ENCODE results near the gene CFAP74. TPM values are rescaled to one million over a fixed set of nuclear protein-coding genes. Genes with fewer than 3 reads are reported as not detected.

The CFAP74 gene
- total RNA-seq, 2 donors from 2014 or later, result not detected

GRCh38 chr1:1971017-1971416, 32.6 kb downstream of the CFAP74 start:
- no peaks in the 10 kb centered on the region for H3K27me3 ChIP-seq (replicated peaks; ENCODE audit: insufficient read depth)
- TF ChIP-seq, protein P1, sequence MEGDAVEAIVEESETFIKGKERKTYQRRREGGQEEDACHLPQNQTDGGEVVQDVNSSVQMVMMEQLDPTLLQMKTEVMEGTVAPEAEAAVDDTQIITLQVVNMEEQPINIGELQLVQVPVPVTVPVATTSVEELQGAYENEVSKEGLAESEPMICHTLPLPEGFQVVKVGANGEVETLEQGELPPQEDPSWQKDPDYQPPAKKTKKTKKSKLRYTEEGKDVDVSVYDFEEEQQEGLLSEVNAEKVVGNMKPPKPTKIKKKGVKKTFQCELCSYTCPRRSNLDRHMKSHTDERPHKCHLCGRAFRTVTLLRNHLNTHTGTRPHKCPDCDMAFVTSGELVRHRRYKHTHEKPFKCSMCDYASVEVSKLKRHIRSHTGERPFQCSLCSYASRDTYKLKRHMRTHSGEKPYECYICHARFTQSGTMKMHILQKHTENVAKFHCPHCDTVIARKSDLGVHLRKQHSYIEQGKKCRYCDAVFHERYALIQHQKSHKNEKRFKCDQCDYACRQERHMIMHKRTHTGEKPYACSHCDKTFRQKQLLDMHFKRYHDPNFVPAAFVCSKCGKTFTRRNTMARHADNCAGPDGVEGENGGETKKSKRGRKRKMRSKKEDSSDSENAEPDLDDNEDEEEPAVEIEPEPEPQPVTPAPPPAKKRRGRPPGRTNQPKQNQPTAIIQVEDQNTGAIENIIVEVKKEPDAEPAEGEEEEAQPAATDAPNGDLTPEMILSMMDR (IDR thresholded peaks at IDR 0.05), result no peak
- ATAC-seq (ENCODE audit: insufficient number of reproducible peaks, low FRiP score, low read depth) (no peak), DNase-seq (ENCODE audit: low spot score) (no peak)
- no peaks in the 10 kb centered on the region for H3K4me1 ChIP-seq (ENCODE audit: control insufficient read depth in 1 of 2, low read depth in 2 of 2)
- no peak overlapping the region for H3K4me3 ChIP-seq
- no peaks in the 10 kb centered on the region for H3K9me3 ChIP-seq
- no peaks in the 10 kb centered on the region for H3K36me3 ChIP-seq
- H3K27ac ChIP-seq, result no peak overlapping the region

GRCh38 chr1:1969953-1970716, 33.5 kb downstream of the CFAP74 start:
- no peaks in the 10 kb centered on the region for H3K9me3 ChIP-seq
- H3K36me3 ChIP-seq, result no peaks in the 10 kb centered on the region
- H3K4me1 ChIP-seq (ENCODE audit: control insufficient read depth in 1 of 2, low read depth in 2 of 2), result no peaks in the 10 kb centered on the region
- TF ChIP-seq, protein P1 (IDR thresholded peaks at IDR 0.05), result no peak
- H3K27ac ChIP-seq, result no peak overlapping the region
- H3K27me3 ChIP-seq (replicated peaks; ENCODE audit: insufficient read depth), result no peaks in the 10 kb centered on the region
- DNase-seq (ENCODE audit: low spot score) (no peak), ATAC-seq (ENCODE audit: insufficient number of reproducible peaks, low FRiP score, low read depth) (no peak)
- H3K4me3 ChIP-seq, result no peak overlapping the region

DNA sequence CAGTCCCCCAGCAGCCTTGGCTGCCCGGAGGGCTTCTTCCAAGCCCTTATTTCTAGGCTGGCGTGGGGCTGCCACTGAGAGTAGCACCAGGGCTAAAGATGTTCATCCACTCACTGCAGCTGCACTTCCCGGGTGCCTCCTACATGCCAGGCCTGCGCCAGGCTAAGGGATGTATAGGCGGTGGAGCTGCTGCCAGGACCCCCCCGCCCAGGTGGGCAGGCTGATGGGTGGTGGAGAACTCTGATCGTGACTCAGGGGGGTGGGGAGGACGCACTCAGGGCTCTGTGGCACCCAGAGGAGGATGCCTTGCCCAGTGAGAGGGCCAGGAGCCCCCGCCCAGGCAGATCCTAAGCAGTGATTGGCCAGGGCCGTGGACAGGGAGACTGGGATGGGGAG, 34.1 kb downstream of the CFAP74 start:
- DNase-seq (ENCODE audit: low spot score), result no peak
- H3K27me3 ChIP-seq (replicated peaks; ENCODE audit: insufficient read depth), result no peaks in the 10 kb centered on the region
- TF ChIP-seq, protein P1 (IDR thresholded peaks at IDR 0.05), result no peak
- no peak overlapping the region for H3K4me3 ChIP-seq
- no peaks in the 10 kb centered on the region for H3K36me3 ChIP-seq
- H3K4me1 ChIP-seq (ENCODE audit: control insufficient read depth in 1 of 2, low read depth in 2 of 2), result no peaks in the 10 kb centered on the region
- H3K27ac ChIP-seq, result no peak overlapping the region
- ATAC-seq (ENCODE audit: insufficient number of reproducible peaks, low FRiP score, low read depth), result no peak
- no peaks in the 10 kb centered on the region for H3K9me3 ChIP-seq

DNA sequence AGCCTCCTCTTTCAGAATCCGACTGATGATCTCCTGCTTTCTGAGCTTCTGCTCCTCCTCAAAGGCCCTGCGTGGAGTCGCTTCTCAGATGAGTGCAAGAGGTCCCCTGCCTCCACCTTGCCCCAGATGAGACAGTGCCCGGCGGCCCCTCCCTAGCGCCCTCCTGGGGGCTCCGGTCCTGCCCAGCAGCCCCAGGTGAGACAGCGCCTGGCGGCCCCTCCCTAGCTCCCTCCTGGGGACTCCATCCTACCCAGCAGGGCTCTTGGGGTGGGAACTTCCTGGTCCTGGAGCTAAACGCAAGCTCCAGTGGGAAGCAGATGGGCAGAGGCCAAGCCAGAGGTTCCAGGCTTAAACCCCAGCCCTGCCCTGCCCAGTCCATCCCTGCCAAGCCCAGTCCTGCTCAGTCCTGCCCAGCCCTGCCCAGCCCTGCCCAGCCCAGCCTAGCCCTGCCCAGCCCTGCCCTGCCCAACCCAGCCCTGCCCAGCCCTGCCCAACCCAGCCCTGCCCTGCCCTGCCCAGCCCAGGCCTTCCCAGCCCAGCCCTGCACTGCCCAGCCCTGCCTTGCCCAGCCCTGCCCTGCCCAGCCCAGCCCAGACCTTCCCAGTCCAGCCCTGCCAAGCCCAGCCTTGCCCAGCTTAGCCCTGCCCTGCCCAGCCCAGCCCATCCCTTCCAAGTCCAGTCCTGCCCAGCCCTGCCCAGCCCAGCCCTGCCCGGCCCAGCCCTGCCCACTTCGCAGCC, 34.6 kb downstream of the CFAP74 start:
- TF ChIP-seq, protein P1 (IDR thresholded peaks at IDR 0.05), result no peak
- Histone ChIP-seq H3K27me3 (replicated peaks; ENCODE audit: insufficient read depth) (no peaks in the 10 kb centered on the region), H3K4me3 (no peak overlapping the region), H3K4me1 (ENCODE audit: control insufficient read depth in 1 of 2, low read depth in 2 of 2) (no peaks in the 10 kb centered on the region), H3K9me3 (no peaks in the 10 kb centered on the region), H3K36me3 (no peaks in the 10 kb centered on the region), H3K27ac (no peak overlapping the region)
- ATAC-seq (ENCODE audit: insufficient number of reproducible peaks, low FRiP score, low read depth) (no peak), DNase-seq (ENCODE audit: low spot score) (no peak)

DNA sequence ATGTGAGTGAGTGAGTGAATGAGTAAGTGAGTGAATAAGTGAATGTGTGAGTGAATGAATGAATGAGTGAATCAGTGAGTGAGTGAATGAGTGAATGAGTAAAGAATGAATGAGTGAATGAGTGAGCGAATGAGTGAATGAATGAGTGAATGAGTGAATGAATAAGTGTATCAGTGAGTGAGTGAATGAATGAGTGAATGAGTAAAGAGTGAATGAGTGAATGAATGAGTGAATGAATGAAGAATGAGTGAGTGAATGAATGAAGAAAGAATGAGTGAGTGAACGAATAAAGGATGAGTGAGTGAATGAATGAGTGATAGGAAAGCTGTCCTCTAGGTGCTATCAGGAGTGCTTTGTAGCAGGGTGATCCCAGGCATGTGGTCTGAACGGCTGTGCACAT, 35.7 kb downstream of the CFAP74 start:
- DNase-seq (ENCODE audit: low spot score), result no peak
- no peaks in the 10 kb centered on the region for H3K27me3 ChIP-seq (replicated peaks; ENCODE audit: insufficient read depth)
- H3K4me1 ChIP-seq (ENCODE audit: control insufficient read depth in 1 of 2, low read depth in 2 of 2), result no peaks in the 10 kb centered on the region
- TF ChIP-seq, protein P1 (IDR thresholded peaks at IDR 0.05), result no peak
- H3K9me3 ChIP-seq, result no peaks in the 10 kb centered on the region
- no peaks in the 10 kb centered on the region for H3K36me3 ChIP-seq
- no peak overlapping the region for H3K27ac ChIP-seq
- ATAC-seq (ENCODE audit: insufficient number of reproducible peaks, low FRiP score, low read depth), result no peak
- H3K4me3 ChIP-seq, result no peak overlapping the region

Data from thoracic aorta (tissue), 2 donors.